ENCODE data around the gene MROH8. TPM values are rescaled to one million over a fixed set of nuclear protein-coding genes. Genes with fewer than 3 reads are reported as not detected.

The MROH8 gene
- total RNA-seq, 1 donor from 2014 or later: not detected

GRCh38 chr20:37218441-37218840 is 39.1 kb upstream of the MROH8 start:
- no peaks in the 10 kb centered on the region for H3K9me3 ChIP-seq
- H3K4me3 ChIP-seq: no peak overlapping the region
- no peaks in the 10 kb centered on the region for H3K27me3 ChIP-seq
- peaks cover 5 to 8% of the 10 kb centered on the region in 2 donors for H3K4me1 ChIP-seq
- DNase-seq (ENCODE audit: low spot score in 2 of 2): no peak
- intact Hi-C loops (cut with DNase I): no loop called here
- no peak overlapping the region for H3K27ac ChIP-seq
- TF ChIP-seq CTCF (IDR thresholded peaks at IDR 0.05): no peak
- peaks cover 23 to 47% of the 10 kb centered on the region in 2 donors for H3K36me3 ChIP-seq

- Histone ChIP-seq H3K4me3 (no peak overlapping the region), H3K4me1 (no peaks in the 10 kb centered on the region), H3K9me3 (no peaks in the 10 kb centered on the region), H3K36me3 (peaks cover 79 to 96% of the 10 kb centered on the region in 2 donors), H3K27me3 (no peaks in the 10 kb centered on the region), H3K27ac (no peak overlapping the region)
- TF ChIP-seq CTCF (IDR thresholded peaks at IDR 0.05): no peak
- intact Hi-C loops (cut with DNase I): no loop called here
- peak in 1 of 2 donors; percentile 13 for DNase-seq (ENCODE audit: low spot score in 2 of 2)
Measured at GRCh38 chr20:37209661-37210314, 30.4 kb upstream of the MROH8 start.

GRCh38 chr20:37209193-37209592 is 29.8 kb upstream of the MROH8 start:
- Histone ChIP-seq H3K27me3 (no peaks in the 10 kb centered on the region), H3K36me3 (peaks cover 85 to 97% of the 10 kb centered on the region in 2 donors), H3K27ac (no peak overlapping the region), H3K9me3 (no peaks in the 10 kb centered on the region), H3K4me3 (no peak overlapping the region), H3K4me1 (no peaks in the 10 kb centered on the region)
- no peak for DNase-seq (ENCODE audit: low spot score in 2 of 2)
- intact Hi-C loops (cut with DNase I): no loop called here
- no peak for TF ChIP-seq CTCF (IDR thresholded peaks at IDR 0.05)

GRCh38 chr20:37207171-37207570 is 27.8 kb upstream of the MROH8 start:
- H3K27ac ChIP-seq: no peak overlapping the region
- no peaks in the 10 kb centered on the region for H3K4me1 ChIP-seq
- TF ChIP-seq CTCF (IDR thresholded peaks at IDR 0.05): no peak
- intact Hi-C loops (cut with DNase I): no loop called here
- peaks cover 74 to 84% of the 10 kb centered on the region in 2 donors for H3K36me3 ChIP-seq
- no peak overlapping the region for H3K4me3 ChIP-seq
- H3K9me3 ChIP-seq: no peaks in the 10 kb centered on the region
- no peak for DNase-seq (ENCODE audit: low spot score in 2 of 2)
- no peaks in the 10 kb centered on the region for H3K27me3 ChIP-seq

GRCh38 chr20:37205794-37206193 is 26.4 kb upstream of the MROH8 start:
- H3K4me1 ChIP-seq: no peaks in the 10 kb centered on the region
- DNase-seq (ENCODE audit: low spot score in 2 of 2): no peak
- TF ChIP-seq CTCF (IDR thresholded peaks at IDR 0.05): no peak
- no peak overlapping the region for H3K27ac ChIP-seq
- H3K4me3 ChIP-seq: no peak overlapping the region
- H3K9me3 ChIP-seq: no peaks in the 10 kb centered on the region
- intact Hi-C loops (cut with DNase I): no loop called here
- peaks cover 60 to 76% of the 10 kb centered on the region in 2 donors for H3K36me3 ChIP-seq
- H3K27me3 ChIP-seq: no peaks in the 10 kb centered on the region

- no peak for TF ChIP-seq CTCF (IDR thresholded peaks at IDR 0.05)
- DNase-seq (ENCODE audit: low spot score in 2 of 2): no peak
- no peaks in the 10 kb centered on the region for H3K9me3 ChIP-seq
- H3K27me3 ChIP-seq: no peaks in the 10 kb centered on the region
- intact Hi-C loops (cut with DNase I): no loop called here
- no peak overlapping the region for H3K27ac ChIP-seq
- H3K4me3 ChIP-seq: no peak overlapping the region
- H3K4me1 ChIP-seq: no peaks in the 10 kb centered on the region
- H3K36me3 ChIP-seq: peaks cover 58 to 76% of the 10 kb centered on the region in 2 donors
Measured at GRCh38 chr20:37205130-37205529, 25.8 kb upstream of the MROH8 start.
